DOHH2 (cell line): Measurements from ENCODE around the gene SLC15A4.

Experiments used
- H3F3A ChIP-seq: fragments of 200-600 bp; sonication (generic), shearing (Covaris generic); 2 replicates; pipeline ENCODE4 v1.6.0; 2016; ENCODE audit warnings: antibody characterized with exemption, mild to moderate bottlenecking; ENCODE audit not compliant: control insufficient read depth, insufficient read depth
- H3K27ac ChIP-seq: fragments of 200-600 bp; sonication (generic); 2 replicates; pipeline ENCODE4 v1.5.1; 2014; ENCODE audit warnings: low read depth, mild to moderate bottlenecking, low read length, moderate library complexity
- H3K27me3 ChIP-seq: fragments of 200-600 bp; sonication (generic); 2 replicates; pipeline ENCODE4 v1.6.1; 2014; ENCODE audit warnings: mild to moderate bottlenecking, low read length, mixed read lengths; ENCODE audit not compliant: control insufficient read depth
- H3K36me3 ChIP-seq: fragments of 200-600 bp; sonication (generic); 2 replicates; pipeline ENCODE4 v1.6.1; 2014; ENCODE audit warnings: mild to moderate bottlenecking, low read length, moderate library complexity, mixed read lengths; ENCODE audit not compliant: control insufficient read depth
- H3K4me1 ChIP-seq: fragments of 200-600 bp; sonication (generic); 2 replicates; pipeline ENCODE4 v1.6.1; 2014; ENCODE audit warnings: mild to moderate bottlenecking, low read length, mixed read lengths; ENCODE audit not compliant: control insufficient read depth
- H3K4me2 ChIP-seq: fragments of 200-600 bp; sonication (generic); 2 replicates; pipeline ENCODE4 v1.6.0; 2014; ENCODE audit warnings: mild to moderate bottlenecking, low read length, moderate library complexity
- H3K4me3 ChIP-seq: fragments of 200-600 bp; sonication (generic); 2 replicates; pipeline ENCODE4 v1.5.1; 2014; ENCODE audit warnings: mild to moderate bottlenecking, low read length, mixed read lengths
- H3K79me2 ChIP-seq: fragments of 200-600 bp; sonication (generic); 2 replicates; pipeline ENCODE4 v1.6.1; 2014; ENCODE audit warnings: mild to moderate bottlenecking, low read length, mixed read lengths; ENCODE audit not compliant: control insufficient read depth
- H3K9me2 ChIP-seq: fragments of 200-600 bp; sonication (generic); replicated peaks from 2 replicates; pipeline ENCODE4 v1.6.1; 2014; ENCODE audit warnings: mild to moderate bottlenecking, low read length, mixed read lengths; ENCODE audit not compliant: control insufficient read depth
- H3K9me3 ChIP-seq: fragments of 200-600 bp; sonication (generic); 2 replicates; pipeline ENCODE4 v1.6.1; 2014; ENCODE audit warnings: antibody characterized with exemption, low read length, mixed read lengths; ENCODE audit not compliant: control insufficient read depth, insufficient read depth
- H4K20me1 ChIP-seq: fragments of 200-600 bp; sonication (generic); 2 replicates; pipeline ENCODE4 v1.6.0; 2014; ENCODE audit warnings: low read depth, mild to moderate bottlenecking, antibody characterized with exemption, low read length, moderate library complexity; ENCODE audit not compliant: control insufficient read depth, insufficient read depth
- EZH2phosphoT487 ChIP-seq: fragments of 200-600 bp; sonication (generic); IDR thresholded peaks from 2 replicates; pipeline ENCODE4 v1.6.1; 2017; ENCODE audit warnings: borderline replicate concordance, mild to moderate bottlenecking, antibody characterized with exemption, low read length, moderate library complexity, mixed read lengths
- TF ChIP-seq, protein P1 (sequence below): fragments of 200-600 bp; sonication (generic); IDR thresholded peaks from one replicate; pipeline ENCODE4 v1.5.1; 2014; ENCODE audit warnings: antibody characterized with exemption, mild to moderate bottlenecking, low read depth, low read length; ENCODE audit not compliant: poor library complexity, severe bottlenecking

The SLC15A4 gene

DNA sequence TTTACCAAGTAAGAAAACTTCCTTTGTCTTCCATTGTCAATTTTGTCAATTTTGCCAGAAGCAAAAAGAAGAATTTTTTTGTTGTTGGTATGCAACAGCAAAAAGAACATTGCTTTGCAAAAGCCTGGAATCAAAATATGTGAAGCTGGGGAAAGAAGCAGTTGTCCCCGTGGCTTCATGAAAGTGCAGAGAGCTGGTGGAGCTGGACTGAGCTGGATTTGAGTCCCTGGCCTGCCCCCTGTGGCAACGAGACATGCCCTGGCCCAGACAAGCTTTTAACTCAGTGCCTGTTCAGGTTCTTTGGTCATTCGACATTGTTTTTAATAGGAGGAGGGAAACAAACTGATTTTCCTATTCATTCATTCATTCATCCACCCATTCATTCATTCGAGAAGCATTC, 70.3 kb downstream of the SLC15A4 start:
- Histone ChIP-seq H3K9me2 (no peaks in the 10 kb centered on the region), H3K9me3 (no peaks in the 10 kb centered on the region), H3K36me3 (no peaks in the 10 kb centered on the region), H3K4me2 (no peak overlapping the region), H3F3A (no peaks in the 10 kb centered on the region), H3K27me3 (0 out of 2 replicates have a peak, but pooled peaks cover 4% of the 10 kb centered on the region), H3K79me2 (no peaks in the 10 kb centered on the region), H3K4me1 (no peaks in the 10 kb centered on the region), H3K4me3 (no peak overlapping the region), H4K20me1 (no peaks in the 10 kb centered on the region), H3K27ac (no peak overlapping the region)
- TF ChIP-seq, protein P1, sequence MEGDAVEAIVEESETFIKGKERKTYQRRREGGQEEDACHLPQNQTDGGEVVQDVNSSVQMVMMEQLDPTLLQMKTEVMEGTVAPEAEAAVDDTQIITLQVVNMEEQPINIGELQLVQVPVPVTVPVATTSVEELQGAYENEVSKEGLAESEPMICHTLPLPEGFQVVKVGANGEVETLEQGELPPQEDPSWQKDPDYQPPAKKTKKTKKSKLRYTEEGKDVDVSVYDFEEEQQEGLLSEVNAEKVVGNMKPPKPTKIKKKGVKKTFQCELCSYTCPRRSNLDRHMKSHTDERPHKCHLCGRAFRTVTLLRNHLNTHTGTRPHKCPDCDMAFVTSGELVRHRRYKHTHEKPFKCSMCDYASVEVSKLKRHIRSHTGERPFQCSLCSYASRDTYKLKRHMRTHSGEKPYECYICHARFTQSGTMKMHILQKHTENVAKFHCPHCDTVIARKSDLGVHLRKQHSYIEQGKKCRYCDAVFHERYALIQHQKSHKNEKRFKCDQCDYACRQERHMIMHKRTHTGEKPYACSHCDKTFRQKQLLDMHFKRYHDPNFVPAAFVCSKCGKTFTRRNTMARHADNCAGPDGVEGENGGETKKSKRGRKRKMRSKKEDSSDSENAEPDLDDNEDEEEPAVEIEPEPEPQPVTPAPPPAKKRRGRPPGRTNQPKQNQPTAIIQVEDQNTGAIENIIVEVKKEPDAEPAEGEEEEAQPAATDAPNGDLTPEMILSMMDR = no peak
- TF ChIP-seq EZH2phosphoT487 = no peak

GRCh38 chr12:128752386-128752785, 71.4 kb downstream of the SLC15A4 start:
- TF ChIP-seq, protein P1 = no peak
- no peak for TF ChIP-seq EZH2phosphoT487
- no peak overlapping the region for H3K4me3 ChIP-seq
- H3K79me2 ChIP-seq = no peaks in the 10 kb centered on the region
- H4K20me1 ChIP-seq = no peaks in the 10 kb centered on the region
- no peaks in the 10 kb centered on the region for H3K36me3 ChIP-seq
- no peaks in the 10 kb centered on the region for H3F3A ChIP-seq
- H3K4me2 ChIP-seq = no peak overlapping the region
- no peaks in the 10 kb centered on the region for H3K4me1 ChIP-seq
- no peak overlapping the region for H3K27ac ChIP-seq
- no peaks in the 10 kb centered on the region for H3K9me3 ChIP-seq
- H3K9me2 ChIP-seq = no peaks in the 10 kb centered on the region
- H3K27me3 ChIP-seq = 0 out of 2 replicates have a peak, but pooled peaks cover 4% of the 10 kb centered on the region

GRCh38 chr12:128747441-128747840, 76.3 kb downstream of the SLC15A4 start:
- Histone ChIP-seq H3K9me2 (no peaks in the 10 kb centered on the region), H3K4me2 (no peak overlapping the region), H4K20me1 (no peaks in the 10 kb centered on the region), H3K9me3 (no peaks in the 10 kb centered on the region), H3K27ac (no peak overlapping the region), H3K27me3 (no peaks in the 10 kb centered on the region; the same call in 1 of the 2 replicates), H3F3A (no peaks in the 10 kb centered on the region), H3K4me1 (no peaks in the 10 kb centered on the region), H3K36me3 (no peaks in the 10 kb centered on the region), H3K79me2 (no peaks in the 10 kb centered on the region), H3K4me3 (no peak overlapping the region)
- TF ChIP-seq EZH2phosphoT487 = no peak
- TF ChIP-seq, protein P1 = no peak
